ENCODE measurements around the gene NHLRC4. TPM values are rescaled to one million over a fixed set of nuclear protein-coding genes. Genes with fewer than 3 reads are reported as not detected.

The NHLRC4 gene
- total RNA-seq, 1 experiment from 2014 or later, result 0.44 TPM

DNA sequence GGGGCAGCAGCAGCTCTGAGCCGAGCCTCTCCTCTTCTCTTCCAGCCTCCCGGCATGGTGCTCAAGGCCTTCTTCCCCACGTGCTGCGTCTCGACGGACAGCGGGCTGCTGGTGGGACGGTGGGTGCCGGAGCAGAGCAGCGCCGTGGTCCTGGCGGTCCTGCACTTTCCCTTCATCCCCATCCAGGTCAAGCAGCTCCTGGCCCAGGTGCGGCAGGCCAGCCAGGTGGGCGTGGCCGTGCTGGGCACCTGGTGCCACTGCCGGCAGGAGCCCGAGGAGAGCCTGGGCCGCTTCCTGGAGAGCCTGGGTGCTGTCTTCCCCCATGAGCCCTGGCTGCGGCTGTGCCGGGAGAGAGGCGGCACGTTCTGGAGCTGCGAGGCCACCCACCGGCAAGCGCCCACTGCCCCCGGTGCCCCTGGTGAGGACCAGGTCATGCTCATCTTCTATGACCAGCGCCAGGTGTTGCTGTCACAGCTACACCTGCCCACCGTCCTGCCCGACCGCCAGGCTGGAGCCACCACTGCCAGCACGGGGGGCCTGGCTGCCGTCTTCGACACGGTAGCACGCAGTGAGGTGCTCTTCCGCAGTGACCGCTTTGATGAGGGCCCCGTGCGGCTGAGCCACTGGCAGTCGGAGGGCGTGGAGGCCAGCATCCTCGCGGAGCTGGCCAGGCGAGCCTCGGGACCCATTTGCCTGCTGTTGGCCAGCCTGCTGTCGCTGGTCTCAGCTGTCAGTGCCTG, 7.4 kb downstream of the NHLRC4 start:
- TF ChIP-seq, protein P1, sequence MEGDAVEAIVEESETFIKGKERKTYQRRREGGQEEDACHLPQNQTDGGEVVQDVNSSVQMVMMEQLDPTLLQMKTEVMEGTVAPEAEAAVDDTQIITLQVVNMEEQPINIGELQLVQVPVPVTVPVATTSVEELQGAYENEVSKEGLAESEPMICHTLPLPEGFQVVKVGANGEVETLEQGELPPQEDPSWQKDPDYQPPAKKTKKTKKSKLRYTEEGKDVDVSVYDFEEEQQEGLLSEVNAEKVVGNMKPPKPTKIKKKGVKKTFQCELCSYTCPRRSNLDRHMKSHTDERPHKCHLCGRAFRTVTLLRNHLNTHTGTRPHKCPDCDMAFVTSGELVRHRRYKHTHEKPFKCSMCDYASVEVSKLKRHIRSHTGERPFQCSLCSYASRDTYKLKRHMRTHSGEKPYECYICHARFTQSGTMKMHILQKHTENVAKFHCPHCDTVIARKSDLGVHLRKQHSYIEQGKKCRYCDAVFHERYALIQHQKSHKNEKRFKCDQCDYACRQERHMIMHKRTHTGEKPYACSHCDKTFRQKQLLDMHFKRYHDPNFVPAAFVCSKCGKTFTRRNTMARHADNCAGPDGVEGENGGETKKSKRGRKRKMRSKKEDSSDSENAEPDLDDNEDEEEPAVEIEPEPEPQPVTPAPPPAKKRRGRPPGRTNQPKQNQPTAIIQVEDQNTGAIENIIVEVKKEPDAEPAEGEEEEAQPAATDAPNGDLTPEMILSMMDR (conservative IDR thresholded peaks at IDR 0.05; ENCODE audit: low read depth, low read length), result no peak
- TF ChIP-seq EZH2phosphoT487 (IDR thresholded peaks at IDR 0.05; ENCODE audit: borderline replicate concordance, low read length) (no peak), EZH2 (IDR thresholded peaks at IDR 0.05; ENCODE audit: low read length, unreplicated experiment) (no peak)
- Histone ChIP-seq H4K20me1 (ENCODE audit: low read length) (no peaks in the 10 kb centered on the region), H3K4me1 (ENCODE audit: insufficient read depth, low read length) (peaks cover 2% of the 10 kb centered on the region; the same call in 1 of the 2 replicates), H3K9me2 (replicated peaks; ENCODE audit: low read length) (no peaks in the 10 kb centered on the region), H3K27me3 (ENCODE audit: low read length) (no peaks in the 10 kb centered on the region), H3K9ac (ENCODE audit: low read length) (no peak overlapping the region), H3K4me3 (ENCODE audit: low read length) (no peak overlapping the region), H3K9me3 (ENCODE audit: low read length) (no peaks in the 10 kb centered on the region), H2AFZ (ENCODE audit: low read length) (no peak overlapping the region), H3K79me2 (ENCODE audit: low read length) (peaks cover 12% of the 10 kb centered on the region), H3K36me3 (ENCODE audit: low read depth, low read length) (no peaks in the 10 kb centered on the region), H3K27ac (ENCODE audit: low read length) (no peak overlapping the region), H3F3A (ENCODE audit: low read length, unreplicated experiment) (no peaks in the 10 kb centered on the region), H3K4me2 (ENCODE audit: low read length) (no peak overlapping the region)
- intact Hi-C loops (cut with micrococcal nuclease), result no loop called here
- CTCF ChIA-PET, result no interaction called here
- DNase-seq (no peak), ATAC-seq (no peak)
- BruUV-seq (replicated peaks), result no TSS peak
- POLR2A ChIA-PET (ENCODE audit: unreplicated experiment), result no interaction called here

DNA sequence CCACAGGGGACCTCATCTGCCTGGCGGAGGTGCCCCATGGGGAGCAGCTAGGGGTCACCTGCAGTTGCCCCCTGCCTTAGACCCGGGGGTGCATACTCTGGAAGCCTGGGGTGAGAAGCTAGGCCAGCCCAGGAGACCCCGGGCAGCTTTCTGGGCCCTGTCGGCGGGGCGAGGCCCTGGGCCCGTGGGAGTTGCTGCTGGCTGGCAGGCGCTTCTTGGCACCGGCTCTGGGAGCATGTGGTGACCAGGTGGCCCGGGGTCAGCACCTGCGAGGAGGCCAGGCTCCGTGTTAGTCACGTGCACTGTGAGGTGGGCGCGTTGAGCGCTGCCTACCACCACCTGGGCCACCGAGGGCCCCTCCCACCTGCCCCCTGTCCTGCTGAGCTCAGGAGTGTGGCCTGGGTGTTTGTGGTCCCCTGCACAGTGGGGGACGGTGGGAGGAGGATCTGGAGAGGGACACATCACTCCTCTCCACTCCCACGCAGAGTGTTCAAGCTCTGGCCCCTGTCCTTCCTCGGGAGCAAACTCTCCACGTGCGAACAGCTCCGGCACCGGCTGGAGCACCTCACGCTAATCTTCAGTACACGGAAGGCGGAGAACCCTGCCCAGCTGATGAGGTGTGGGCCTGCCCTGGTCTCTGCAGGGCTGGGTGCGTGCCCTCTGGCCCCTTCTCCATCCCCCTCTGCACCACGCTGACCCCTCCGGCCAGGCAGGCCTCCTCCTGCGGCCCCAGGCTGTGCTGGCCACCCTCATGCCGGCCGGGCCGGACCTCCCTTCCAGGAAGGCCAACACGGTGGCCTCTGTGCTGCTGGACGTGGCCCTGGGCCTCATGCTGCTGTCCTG, 8.8 kb downstream of the NHLRC4 start:
- ATAC-seq, result no peak
- H3K27ac ChIP-seq (ENCODE audit: low read length), result no peak overlapping the region
- no peaks in the 10 kb centered on the region for H3K4me1 ChIP-seq (ENCODE audit: insufficient read depth, low read length)
- no peak for DNase-seq
- no peak overlapping the region for H2AFZ ChIP-seq (ENCODE audit: low read length)
- peaks cover 6% of the 10 kb centered on the region for H3K79me2 ChIP-seq (ENCODE audit: low read length)
- no peak overlapping the region for H3K4me2 ChIP-seq (ENCODE audit: low read length)
- H3K36me3 ChIP-seq (ENCODE audit: low read depth, low read length), result no peaks in the 10 kb centered on the region
- ChIA-PET CTCF (no interaction called here), POLR2A (ENCODE audit: unreplicated experiment) (no interaction called here)
- no TSS peak for BruUV-seq (replicated peaks)
- H4K20me1 ChIP-seq (ENCODE audit: low read length), result no peaks in the 10 kb centered on the region
- no peaks in the 10 kb centered on the region for H3K9me3 ChIP-seq (ENCODE audit: low read length)
- H3K9me2 ChIP-seq (replicated peaks; ENCODE audit: low read length), result no peaks in the 10 kb centered on the region
- no peak overlapping the region for H3K9ac ChIP-seq (ENCODE audit: low read length)
- H3K27me3 ChIP-seq (ENCODE audit: low read length), result no peaks in the 10 kb centered on the region
- no peaks in the 10 kb centered on the region for H3F3A ChIP-seq (ENCODE audit: low read length, unreplicated experiment)
- H3K4me3 ChIP-seq (ENCODE audit: low read length), result no peak overlapping the region
- TF ChIP-seq, protein P1 (conservative IDR thresholded peaks at IDR 0.05; ENCODE audit: low read depth, low read length), result no peak
- TF ChIP-seq EZH2 (IDR thresholded peaks at IDR 0.05; ENCODE audit: low read length, unreplicated experiment) (no peak), EZH2phosphoT487 (IDR thresholded peaks at IDR 0.05; ENCODE audit: borderline replicate concordance, low read length) (no peak)
- intact Hi-C loops (cut with micrococcal nuclease), result no loop called here

Data from PC-3 (cell line).